Retina (tissue), 1 donor: ENCODE measurements around the gene NPTX2.

Source experiments
- DNase-seq: peaks from one replicate; pipeline ENCODE4 v3.0.0-alpha.2; 2016

The NPTX2 gene

GRCh38 chr7:98655611-98656010 is 38.5 kb downstream of the NPTX2 start:
- no peak for DNase-seq

GRCh38 chr7:98656899-98657298 is 39.8 kb downstream of the NPTX2 start:
- DNase-seq = no peak

- no peak for DNase-seq
Measured at GRCh38 chr7:98657736-98658135, 40.7 kb downstream of the NPTX2 start.

GRCh38 chr7:98659756-98660155 is 42.7 kb downstream of the NPTX2 start:
- no peak for DNase-seq

GRCh38 chr7:98661607-98662006 is 44.5 kb downstream of the NPTX2 start:
- DNase-seq = no peak

- DNase-seq = no peak
Measured at GRCh38 chr7:98662289-98662688, 45.2 kb downstream of the NPTX2 start.

GRCh38 chr7:98664882-98665281 is 47.8 kb downstream of the NPTX2 start:
- DNase-seq = no peak

- DNase-seq = no peak
Measured at GRCh38 chr7:98668255-98668654, 51.2 kb downstream of the NPTX2 start.

- no peak for DNase-seq
Measured at GRCh38 chr7:98669329-98670000, 52.4 kb downstream of the NPTX2 start.

GRCh38 chr7:98670186-98670585 is 53.1 kb downstream of the NPTX2 start:
- DNase-seq = no peak

- DNase-seq = no peak
Measured at GRCh38 chr7:98671733-98672331, 54.7 kb downstream of the NPTX2 start.

GRCh38 chr7:98674461-98674860 is 57.4 kb downstream of the NPTX2 start:
- DNase-seq = no peak

- DNase-seq = no peak
Measured at GRCh38 chr7:98674881-98675280, 57.8 kb downstream of the NPTX2 start.

- DNase-seq = no peak
Measured at GRCh38 chr7:98678215-98678614, 61.1 kb downstream of the NPTX2 start.
